ENCODE measurements around the gene PCSK6.

DNA sequence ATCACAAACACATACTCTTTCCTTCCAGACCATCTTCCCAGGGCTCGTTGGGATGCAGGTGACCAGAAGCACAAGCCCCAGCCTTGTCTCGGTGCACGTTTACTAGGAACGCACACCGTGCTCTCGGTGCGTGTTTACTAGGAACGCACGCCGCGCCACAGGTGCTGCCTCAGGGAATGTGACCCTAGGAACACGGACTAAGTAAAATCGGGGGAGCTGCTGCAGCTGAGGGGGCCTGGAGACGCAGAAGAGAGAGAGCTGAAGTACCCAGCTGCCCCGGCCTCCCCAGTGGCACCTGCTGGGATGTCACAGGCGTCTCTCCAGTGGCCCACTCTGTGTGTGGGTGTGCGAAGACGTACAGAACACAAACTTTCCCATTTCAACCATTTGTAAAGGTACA, 103.5 kb downstream of the PCSK6 start:
- TF ChIP-seq, protein P1, sequence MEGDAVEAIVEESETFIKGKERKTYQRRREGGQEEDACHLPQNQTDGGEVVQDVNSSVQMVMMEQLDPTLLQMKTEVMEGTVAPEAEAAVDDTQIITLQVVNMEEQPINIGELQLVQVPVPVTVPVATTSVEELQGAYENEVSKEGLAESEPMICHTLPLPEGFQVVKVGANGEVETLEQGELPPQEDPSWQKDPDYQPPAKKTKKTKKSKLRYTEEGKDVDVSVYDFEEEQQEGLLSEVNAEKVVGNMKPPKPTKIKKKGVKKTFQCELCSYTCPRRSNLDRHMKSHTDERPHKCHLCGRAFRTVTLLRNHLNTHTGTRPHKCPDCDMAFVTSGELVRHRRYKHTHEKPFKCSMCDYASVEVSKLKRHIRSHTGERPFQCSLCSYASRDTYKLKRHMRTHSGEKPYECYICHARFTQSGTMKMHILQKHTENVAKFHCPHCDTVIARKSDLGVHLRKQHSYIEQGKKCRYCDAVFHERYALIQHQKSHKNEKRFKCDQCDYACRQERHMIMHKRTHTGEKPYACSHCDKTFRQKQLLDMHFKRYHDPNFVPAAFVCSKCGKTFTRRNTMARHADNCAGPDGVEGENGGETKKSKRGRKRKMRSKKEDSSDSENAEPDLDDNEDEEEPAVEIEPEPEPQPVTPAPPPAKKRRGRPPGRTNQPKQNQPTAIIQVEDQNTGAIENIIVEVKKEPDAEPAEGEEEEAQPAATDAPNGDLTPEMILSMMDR (conservative IDR thresholded peaks at IDR 0.05; ENCODE audit: low read length), result no peak
- TF ChIP-seq EZH2phosphoT487 (IDR thresholded peaks at IDR 0.05; ENCODE audit: borderline replicate concordance, low read depth, low read length), result no peak
